Neural crest cell (in vitro differentiated cells): ENCODE results near the gene TPSB2. TPM values are rescaled to one million over a fixed set of nuclear protein-coding genes. Genes with fewer than 3 reads are reported as not detected.

Source experiments
- DNase-seq: peaks from one replicate; pipeline ENCODE4 v3.0.0; 2021; ENCODE audit warnings: low read depth, mixed read lengths, low spot score
- H3K27ac Mint-ChIP-seq: one replicate; pipeline ENCODE4 v1.8.0; 2021; ENCODE audit warnings: mild to moderate bottlenecking, mixed read lengths; ENCODE audit not compliant: unreplicated experiment
- H3K27me3 Mint-ChIP-seq: 2 replicates; pipeline ENCODE4 v1.8.0; 2021; ENCODE audit warnings: low read depth, mild to moderate bottlenecking, mixed read lengths
- H3K36me3 Mint-ChIP-seq: 2 replicates; pipeline ENCODE4 v1.8.0; 2021; ENCODE audit warnings: low read depth, mild to moderate bottlenecking, mixed read lengths
- H3K4me1 Mint-ChIP-seq: 2 replicates; pipeline ENCODE4 v1.8.0; 2021; ENCODE audit warnings: mixed read lengths
- H3K4me3 Mint-ChIP-seq: one replicate; pipeline ENCODE4 v1.8.0; 2021; ENCODE audit warnings: mild to moderate bottlenecking, mixed read lengths
- H3K9me3 Mint-ChIP-seq: 2 replicates; pipeline ENCODE4 v1.8.0; 2021; ENCODE audit warnings: mixed read lengths
- CTCF ChIP-seq: fragments of 200-600 bp; sonication (generic); conservative IDR thresholded peaks from 2 replicates; pipeline ENCODE4 v1.5.0; 2021; ENCODE audit warnings: antibody characterized with exemption, mild to moderate bottlenecking
- total RNA-seq: library from RNA; stranded (reverse); gene quantifications from 2 replicates; pipeline ENCODE4 v1.2.1, GENCODE V29; 2021

The TPSB2 gene
- total RNA-seq, 1 donor from 2014 or later = not detected

DNA sequence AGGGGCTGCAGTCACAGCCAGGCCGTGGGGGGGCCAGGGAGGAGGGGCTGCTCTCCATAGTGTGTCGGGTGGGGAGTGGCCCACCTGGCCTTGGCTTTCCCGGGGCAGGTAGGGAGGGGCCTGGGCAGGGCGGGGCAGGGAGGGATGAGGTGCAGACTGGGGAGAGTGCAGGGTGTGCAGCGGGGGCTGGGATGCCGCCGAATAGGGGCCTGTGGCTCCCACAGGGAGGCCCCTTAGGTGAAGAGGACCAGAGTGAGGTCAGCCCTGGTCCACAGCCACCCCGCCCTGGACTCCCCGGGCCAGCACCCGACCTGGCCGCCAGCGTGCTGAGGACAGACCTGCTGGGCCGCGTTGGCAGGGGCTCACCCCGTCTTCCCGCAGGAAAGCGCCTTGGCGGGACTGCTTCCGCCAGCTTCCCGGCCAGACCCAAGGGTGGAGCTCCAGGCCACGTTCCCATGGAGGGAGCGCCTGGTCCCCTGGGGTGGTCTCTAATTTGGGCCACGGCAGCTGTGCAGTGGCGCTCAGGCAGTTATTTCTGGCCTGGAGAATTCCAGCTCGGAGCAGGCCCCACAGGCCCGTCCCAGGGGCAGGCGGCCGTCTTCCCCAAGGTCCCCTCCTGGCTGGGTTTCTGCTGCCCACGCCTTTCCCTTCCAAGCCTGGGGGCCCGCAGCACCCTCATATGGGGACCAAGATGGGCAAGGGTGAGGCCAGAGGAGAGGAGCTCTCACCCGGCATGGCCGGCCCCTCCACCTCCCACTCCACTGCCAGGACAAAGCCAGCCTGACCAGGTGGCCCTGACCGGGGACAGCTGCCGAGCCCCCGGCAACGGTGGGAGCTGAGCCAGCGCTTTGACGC, 49.2 kb downstream of the TPSB2 start:
- Mint-ChIP-seq H3K9me3 (no peaks in the 10 kb centered on the region), H3K27ac (no peak overlapping the region), H3K27me3 (no peaks in the 10 kb centered on the region), H3K4me1 (peaks cover 5% of the 10 kb centered on the region), H3K4me3 (no peak overlapping the region), H3K36me3 (no peaks in the 10 kb centered on the region)
- no peak for TF ChIP-seq CTCF
- no peak for DNase-seq

Other genes starting within 250 kb of the TPSB2 start
- gene SOX8, start 248.4 kb downstream of the TPSB2 start, total RNA-seq = 19.4 and 19.8 TPM in 2 replicates
- not detected in 2 replicates for gene SSTR5, start 157.4 kb downstream of the TPSB2 start, total RNA-seq
- gene C1QTNF8, start 133.9 kb downstream of the TPSB2 start, total RNA-seq = 0.19 and 0.30 TPM in 2 replicates
- gene CACNA1H, start 77.1 kb downstream of the TPSB2 start, total RNA-seq = 10.7 and 13.2 TPM in 2 replicates
- gene TPSG1, start 4.9 kb downstream of the TPSB2 start, total RNA-seq = not detected in 2 replicates
- gene TPSAB1, start 10.5 kb upstream of the TPSB2 start, total RNA-seq = not detected in 2 replicates
- gene TPSD1, start 25.9 kb upstream of the TPSB2 start, total RNA-seq = not detected in 2 replicates
- gene UBE2I, start 79.5 kb upstream of the TPSB2 start, total RNA-seq = 301 and 311 TPM in 2 replicates
- gene BAIAP3, start 103.5 kb upstream of the TPSB2 start, total RNA-seq = 3.4 and 4.0 TPM in 2 replicates
- 65.6 and 66.2 TPM in 2 replicates for gene TSR3, start 121.7 kb upstream of the TPSB2 start, total RNA-seq
- gene GNPTG, start 121.7 kb upstream of the TPSB2 start, total RNA-seq = 32.8 and 38.3 TPM in 2 replicates
- gene UNKL, start 184.5 kb upstream of the TPSB2 start, total RNA-seq = 18.6 and 26.2 TPM in 2 replicates
- gene UQCC4, start 190.6 kb upstream of the TPSB2 start, total RNA-seq = 17.1 and 17.8 TPM in 2 replicates
- not detected in 2 replicates for gene PERCC1, start 200.9 kb upstream of the TPSB2 start, total RNA-seq
- gene CCDC154, start 214.4 kb upstream of the TPSB2 start, total RNA-seq = 1.2 and 1.9 TPM in 2 replicates
- gene CLCN7, start 244.8 kb upstream of the TPSB2 start, total RNA-seq = 74.5 and 82.4 TPM in 2 replicates